ENCODE measurements around the gene ENSA.
"Not testable (repeated sequence)": the region's sequence is repeated elsewhere in the genome, so short reads cannot be mapped to it uniquely, and the experiment has no call there.

Gene ENSA

GRCh38 chr1:150609732-150610131 is 19.7 kb downstream of the ENSA start:
- FAIRE-seq (no peak), DNase-seq (ENCODE audit: insufficient read length, low spot score) (no peak)
- TF ChIP-seq SPI1 (IDR thresholded peaks at IDR 0.05; ENCODE audit: low read depth, low read length) (no peak), POLR2AphosphoS5 (IDR thresholded peaks at IDR 0.05; ENCODE audit: low read depth, low read length) (no peak), POU2F2 (IDR thresholded peaks at IDR 0.05; ENCODE audit: low read depth, low read length) (no peak), POLR2A (IDR thresholded peaks at IDR 0.05; ENCODE audit: low read depth, low read length) (no peak), TAF1 (IDR thresholded peaks at IDR 0.05; ENCODE audit: low read depth, low read length) (no peak), PAX5 (IDR thresholded peaks at IDR 0.05; ENCODE audit: insufficient read depth, low read length, severe bottlenecking) (no peak)

- TF ChIP-seq SPI1 (IDR thresholded peaks at IDR 0.05; ENCODE audit: low read depth, low read length): no peak
- no peak for DNase-seq (ENCODE audit: insufficient read length, low spot score)
- no peak for FAIRE-seq
These were observed 22.8 kb downstream of the ENSA start for GRCh38 chr1:150606463-150607142.

- DNase-seq (ENCODE audit: insufficient read length, low spot score); FAIRE-seq: not testable (repeated sequence)
These were observed 24.0 kb downstream of the ENSA start for GRCh38 chr1:150605451-150605731.

GRCh38 chr1:150604226-150604588 is 25.2 kb downstream of the ENSA start:
- DNase-seq (ENCODE audit: insufficient read length, low spot score) (no peak), FAIRE-seq (no peak)
- TF ChIP-seq POLR2A (IDR thresholded peaks at IDR 0.05; ENCODE audit: low read depth, low read length) (no peak), SPI1 (IDR thresholded peaks at IDR 0.05; ENCODE audit: low read depth, low read length) (no peak), POU2F2 (IDR thresholded peaks at IDR 0.05; ENCODE audit: low read depth, low read length) (no peak), TAF1 (IDR thresholded peaks at IDR 0.05; ENCODE audit: low read depth, low read length) (no peak), POLR2AphosphoS5 (IDR thresholded peaks at IDR 0.05; ENCODE audit: low read depth, low read length) (no peak), PAX5 (IDR thresholded peaks at IDR 0.05; ENCODE audit: insufficient read depth, low read length, severe bottlenecking) (no peak)

GRCh38 chr1:150603711-150604110 is 25.7 kb downstream of the ENSA start:
- DNase-seq (ENCODE audit: insufficient read length, low spot score): no peak
- FAIRE-seq: no peak
- TF ChIP-seq TAF1 (IDR thresholded peaks at IDR 0.05; ENCODE audit: low read depth, low read length): no peak
- no peak for TF ChIP-seq POU2F2 (IDR thresholded peaks at IDR 0.05; ENCODE audit: low read depth, low read length)
- no peak for TF ChIP-seq POLR2A (IDR thresholded peaks at IDR 0.05; ENCODE audit: low read depth, low read length)
- TF ChIP-seq PAX5 (IDR thresholded peaks at IDR 0.05; ENCODE audit: insufficient read depth, low read length, severe bottlenecking): no peak

- not testable (repeated sequence) for FAIRE-seq; DNase-seq (ENCODE audit: insufficient read length, low spot score)
These were observed 27.0 kb downstream of the ENSA start for GRCh38 chr1:150602372-150602771.

- DNase-seq (ENCODE audit: insufficient read length, low spot score) (no peak), FAIRE-seq (no peak)
- TF ChIP-seq POLR2A (IDR thresholded peaks at IDR 0.05; ENCODE audit: low read depth, low read length) (no peak), SPI1 (IDR thresholded peaks at IDR 0.05; ENCODE audit: low read depth, low read length) (no peak), TAF1 (IDR thresholded peaks at IDR 0.05; ENCODE audit: low read depth, low read length) (no peak), POLR2AphosphoS5 (IDR thresholded peaks at IDR 0.05; ENCODE audit: low read depth, low read length) (no peak), PAX5 (IDR thresholded peaks at IDR 0.05; ENCODE audit: insufficient read depth, low read length, severe bottlenecking) (no peak), POU2F2 (IDR thresholded peaks at IDR 0.05; ENCODE audit: low read depth, low read length) (no peak)
These were observed 27.9 kb downstream of the ENSA start for GRCh38 chr1:150601540-150601939.

GRCh38 chr1:150598346-150598745 is 31.1 kb downstream of the ENSA start:
- not testable (repeated sequence) for FAIRE-seq; DNase-seq (ENCODE audit: insufficient read length, low spot score)

GRCh38 chr1:150596976-150597375 is 32.4 kb downstream of the ENSA start:
- no peak for DNase-seq (ENCODE audit: insufficient read length, low spot score)
- TF ChIP-seq PAX5 (IDR thresholded peaks at IDR 0.05; ENCODE audit: insufficient read depth, low read length, severe bottlenecking): no peak
- TF ChIP-seq POLR2A (IDR thresholded peaks at IDR 0.05; ENCODE audit: low read depth, low read length): no peak
- no peak for FAIRE-seq

GRCh38 chr1:150596095-150596892 is 33.1 kb downstream of the ENSA start:
- no peak for DNase-seq (ENCODE audit: insufficient read length, low spot score)
- TF ChIP-seq POLR2AphosphoS5 (IDR thresholded peaks at IDR 0.05; ENCODE audit: low read depth, low read length): no peak
- TF ChIP-seq SPI1 (IDR thresholded peaks at IDR 0.05; ENCODE audit: low read depth, low read length): no peak
- TF ChIP-seq TAF1 (IDR thresholded peaks at IDR 0.05; ENCODE audit: low read depth, low read length): no peak
- TF ChIP-seq POU2F2 (IDR thresholded peaks at IDR 0.05; ENCODE audit: low read depth, low read length): no peak
- TF ChIP-seq PAX5 (IDR thresholded peaks at IDR 0.05; ENCODE audit: insufficient read depth, low read length, severe bottlenecking): no peak
- no peak for TF ChIP-seq POLR2A (IDR thresholded peaks at IDR 0.05; ENCODE audit: low read depth, low read length)
- FAIRE-seq: peak; percentile 5

GRCh38 chr1:150582371-150582770 is 47.0 kb downstream of the ENSA start:
- no peak for DNase-seq (ENCODE audit: insufficient read length, low spot score)
- TF ChIP-seq POU2F2 (IDR thresholded peaks at IDR 0.05; ENCODE audit: low read depth, low read length) (no peak), TAF1 (IDR thresholded peaks at IDR 0.05; ENCODE audit: low read depth, low read length) (no peak), POLR2AphosphoS5 (IDR thresholded peaks at IDR 0.05; ENCODE audit: low read depth, low read length) (no peak), SPI1 (IDR thresholded peaks at IDR 0.05; ENCODE audit: low read depth, low read length) (no peak), PAX5 (IDR thresholded peaks at IDR 0.05; ENCODE audit: insufficient read depth, low read length, severe bottlenecking) (no peak), POLR2A (IDR thresholded peaks at IDR 0.05; ENCODE audit: low read depth, low read length) (no peak)
- FAIRE-seq: no peak

GRCh38 chr1:150581962-150582361 is 47.5 kb downstream of the ENSA start:
- DNase-seq (ENCODE audit: insufficient read length, low spot score); FAIRE-seq: not testable (repeated sequence)

- not testable (repeated sequence) for DNase-seq (ENCODE audit: insufficient read length, low spot score); FAIRE-seq
These were observed 48.0 kb downstream of the ENSA start for GRCh38 chr1:150581437-150581836.

GRCh38 chr1:150580966-150581365 is 48.4 kb downstream of the ENSA start:
- FAIRE-seq; DNase-seq (ENCODE audit: insufficient read length, low spot score): not testable (repeated sequence)

Data from GM12891 (cell line).